ENCODE results near the gene NHSL2. TPM values are rescaled to one million over a fixed set of nuclear protein-coding genes. Genes with fewer than 3 reads are reported as not detected.

Gene NHSL2
- total RNA-seq, 2 experiments from 2014 or later, result not detected

GRCh38 chrX:72027024-72027913 is 116.6 kb downstream of the NHSL2 start:
- ChIA-PET POLR2A (interaction anchor here (0.9 kb wide), 1 partner anchor 8 kb away, joined by 3 read pairs; no protein-coding TSS in a partner anchor), CTCF (ENCODE audit: unreplicated experiment) (no interaction called here)
- H2AFZ ChIP-seq (ENCODE audit: low read length), result no peak overlapping the region
- no peak for DNase-seq (ENCODE audit: low spot score)
- H3K79me2 ChIP-seq (ENCODE audit: insufficient read depth, low read depth, low read length), result no peaks in the 10 kb centered on the region
- no peaks in the 10 kb centered on the region for H3K4me1 ChIP-seq (ENCODE audit: insufficient read depth, low read length, poor library complexity, severe bottlenecking)
- H3K4me2 ChIP-seq (ENCODE audit: low read length), result no peak overlapping the region
- no peak for TF ChIP-seq EZH2phosphoT487 (IDR thresholded peaks at IDR 0.05; ENCODE audit: borderline replicate concordance, low read depth, low read length)
- TF ChIP-seq CTCF (conservative IDR thresholded peaks at IDR 0.05; ENCODE audit: low read length), result no peak
- no TSS peak for BruUV-seq (replicated peaks)
- H3K27ac ChIP-seq (ENCODE audit: low read depth, low read length, poor library complexity, severe bottlenecking), result no peak overlapping the region
- no peaks in the 10 kb centered on the region for H4K20me1 ChIP-seq (ENCODE audit: insufficient read depth, low read length)
- H3K4me3 ChIP-seq (ENCODE audit: low read depth, low read length, poor library complexity, severe bottlenecking), result no peak overlapping the region
- H3K9me2 ChIP-seq (ENCODE audit: insufficient read depth, low read length), result no peaks in the 10 kb centered on the region
- H3K36me3 ChIP-seq (ENCODE audit: insufficient read depth, low read length), result no peaks in the 10 kb centered on the region
- H3K9me3 ChIP-seq (ENCODE audit: low read length), result no peaks in the 10 kb centered on the region
- intact Hi-C loops (cut with micrococcal nuclease; ENCODE audit: unreplicated experiment), result no loop called here

GRCh38 chrX:72027914-72028307 is 117.3 kb downstream of the NHSL2 start:
- ChIA-PET POLR2A (no interaction called here), CTCF (ENCODE audit: unreplicated experiment) (no interaction called here)
- BruUV-seq (replicated peaks), result no TSS peak
- intact Hi-C loops (cut with micrococcal nuclease; ENCODE audit: unreplicated experiment), result no loop called here
- H2AFZ ChIP-seq (ENCODE audit: low read length), result no peak overlapping the region
- H3K36me3 ChIP-seq (ENCODE audit: insufficient read depth, low read length), result no peaks in the 10 kb centered on the region
- DNase-seq (ENCODE audit: low spot score), result no peak
- no peaks in the 10 kb centered on the region for H3K9me3 ChIP-seq (ENCODE audit: low read length)
- no peaks in the 10 kb centered on the region for H3K4me1 ChIP-seq (ENCODE audit: insufficient read depth, low read length, poor library complexity, severe bottlenecking)
- H3K27ac ChIP-seq (ENCODE audit: low read depth, low read length, poor library complexity, severe bottlenecking), result no peak overlapping the region
- no peaks in the 10 kb centered on the region for H4K20me1 ChIP-seq (ENCODE audit: insufficient read depth, low read length)
- H3K9me2 ChIP-seq (ENCODE audit: insufficient read depth, low read length), result no peaks in the 10 kb centered on the region
- no peak overlapping the region for H3K4me2 ChIP-seq (ENCODE audit: low read length)
- H3K4me3 ChIP-seq (ENCODE audit: low read depth, low read length, poor library complexity, severe bottlenecking), result no peak overlapping the region
- no peaks in the 10 kb centered on the region for H3K79me2 ChIP-seq (ENCODE audit: insufficient read depth, low read depth, low read length)
- TF ChIP-seq EZH2phosphoT487 (IDR thresholded peaks at IDR 0.05; ENCODE audit: borderline replicate concordance, low read depth, low read length) (no peak), CTCF (conservative IDR thresholded peaks at IDR 0.05; ENCODE audit: low read length) (no peak)
